Adrenal gland (tissue), 12 donors: ENCODE data around the gene KLHL2. TPM values are rescaled to one million over a fixed set of nuclear protein-coding genes. Genes with fewer than 3 reads are reported as not detected.

Experiments used
- DNase-seq, 7 donors: peaks; one replicate each; pipeline ENCODE4 v3.0.0-alpha.2; 2019 to 2020
- H3K27ac ChIP-seq, 5 donors: fragments of 200-600 bp; sonication (generic) in 4 of 5; 1 replicate in 3 of 5; 2 replicates in 2 of 5; pipeline versions ENCODE4 v1.5.1 to v1.8.0; 2016 to 2020; ENCODE audit warnings: mild to moderate bottlenecking in 1 of 5
- H3K27me3 ChIP-seq: fragments of 200-600 bp; 2 replicates; pipeline ENCODE4 v1.8.0; 2021
- H3K36me3 ChIP-seq, 2 donors: fragments of 200-600 bp; replicated peaks in 1 of 2; 1 replicate in 1 of 2; 2 replicates in 1 of 2; pipeline versions ENCODE4 v1.5.1 to v1.8.0; 2018 to 2022
- H3K4me1 ChIP-seq, 2 donors: fragments of 200-600 bp; replicated peaks in 1 of 2; 1 replicate in 1 of 2; 2 replicates in 1 of 2; pipeline versions ENCODE4 v1.5.1 to v1.8.0; 2018 to 2021
- H3K4me3 ChIP-seq, 4 donors: fragments of 200-600 bp; sonication (generic) in 3 of 4; one replicate each; pipeline ENCODE4 v1.5.1; 2016 to 2018
- H3K9me3 ChIP-seq, 3 donors: fragments of 200-600 bp; sonication (generic) in 1 of 3; replicated peaks in 1 of 3; 1 replicate in 2 of 3; 2 replicates in 1 of 3; pipeline versions ENCODE4 v1.5.1 to v1.8.0; 2016 to 2021
- POLR2A ChIP-seq, 2 donors: fragments of 450-650 bp; IDR thresholded peaks; one replicate each; pipeline ENCODE4 v1.6.1; 2017; ENCODE audit warnings: antibody characterized with exemption in 2 of 2, mild to moderate bottlenecking in 2 of 2, moderate library complexity in 1 of 2
- WGBS, 4 donors: extraction: QIAGEN DNeasy Blood & Tissue Kit in 2 of 4; methylation state at CpG; one replicate each; pipeline versions ENCODE4 v1.1.5 to v1.1.7; 2013 to 2017; 5-methylcytosine and 5-hydroxymethylcytosine counted together
- intact Hi-C, 2 donors: fragments of 100-400 bp; cut with DNase I; formaldehyde crosslinking; loops; one replicate each; pipeline versions ENCODE4 v1.14.1 to v1.15.0; 2022 to 2023
- polyA plus RNA-seq, 3 donors: library from polyadenylated mRNA; stranded (reverse); fragments of 200-250 nt in 2 of 3; fragments of 350-450 nt in 1 of 3; fragmentation: Illumina TruSeq in 1 of 3; extraction: RNeasy Lipid Tissue Mini Kit (QIAGEN cat#74804) in 1 of 3; gene quantifications; one replicate each; pipeline ENCODE4 v1.2.3, GENCODE V29; 2013 to 2014
- total RNA-seq, 9 donors: library from RNA; depleted of rRNA in 4 of 9; stranded (reverse); fragments of >200 nt in 4 of 9; fragments of 120-200 nt in 1 of 9; fragmentation: NEBNext Ultra II Directional in 1 of 9; extraction: Animal tissue kit (Norgen Biotek cat#: 25700) in 1 of 9; gene quantifications; one replicate each; pipeline versions ENCODE4 v1.1.0 to v1.2.4, GENCODE V29; 2013 to 2023
- TF ChIP-seq, protein P1 (sequence below), 6 experiments: fragments of 450-650 bp in 4 of 6; fragments of 200-600 bp in 2 of 6; sonication (generic) in 1 of 6; IDR thresholded peaks; 1 replicate in 5 of 6; 2 replicates in 1 of 6; pipeline versions ENCODE4 v1.5.1 to v1.8.0; 2016 to 2021; ENCODE audit warnings: antibody characterized with exemption in 6 of 6, mild to moderate bottlenecking in 2 of 6, moderate library complexity in 1 of 6
- donor health status: healthy with polysubstance abuse.
- donor health status: Bipolar disorder and iron deficiency.
- donor health status: DM: yes; HTN: yes; CAD: no.
- donor health status: DM: no; HTN: no; CAD: no.
- donor health status: DM: no; HTN: no; CAD: no.
- donor health status: DM: yes; HTN: yes; CAD: no.

Gene KLHL2
- total and polyA plus RNA-seq, 12 donors: 9.7 to 45.5 (median 25.2) TPM

DNA sequence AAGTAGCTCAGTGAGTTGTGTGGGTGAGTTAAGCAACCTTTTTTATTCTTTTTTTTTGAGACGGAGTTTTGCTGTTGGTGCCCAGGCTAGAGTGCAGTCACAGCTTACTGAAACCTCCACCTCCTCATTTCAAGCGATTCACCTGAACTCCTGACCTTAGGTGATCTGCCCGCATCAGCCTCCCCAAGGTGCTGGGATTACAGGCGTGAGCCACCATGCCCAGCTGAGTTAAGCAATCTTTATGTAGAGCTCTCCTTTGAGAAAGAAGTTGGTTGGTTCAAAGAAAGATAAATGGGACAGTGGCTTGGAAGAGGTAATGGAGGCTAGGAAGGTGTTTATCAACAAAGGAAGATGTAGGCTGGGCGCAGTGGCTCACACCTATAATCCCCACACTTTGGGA is 123.3 kb downstream of the KLHL2 start:
- no peak for DNase-seq
- Histone ChIP-seq H3K4me3 (no peak overlapping the region), H3K36me3 (no peaks in the 10 kb centered on the region), H3K9me3 (no peaks in the 10 kb centered on the region), H3K4me1 (peaks cover 16 to 46% of the 10 kb centered on the region in 2 donors), H3K27ac (no peak overlapping the region), H3K27me3 (no peaks in the 10 kb centered on the region)
- intact Hi-C loops: no loop called here
- TF ChIP-seq, protein P1, sequence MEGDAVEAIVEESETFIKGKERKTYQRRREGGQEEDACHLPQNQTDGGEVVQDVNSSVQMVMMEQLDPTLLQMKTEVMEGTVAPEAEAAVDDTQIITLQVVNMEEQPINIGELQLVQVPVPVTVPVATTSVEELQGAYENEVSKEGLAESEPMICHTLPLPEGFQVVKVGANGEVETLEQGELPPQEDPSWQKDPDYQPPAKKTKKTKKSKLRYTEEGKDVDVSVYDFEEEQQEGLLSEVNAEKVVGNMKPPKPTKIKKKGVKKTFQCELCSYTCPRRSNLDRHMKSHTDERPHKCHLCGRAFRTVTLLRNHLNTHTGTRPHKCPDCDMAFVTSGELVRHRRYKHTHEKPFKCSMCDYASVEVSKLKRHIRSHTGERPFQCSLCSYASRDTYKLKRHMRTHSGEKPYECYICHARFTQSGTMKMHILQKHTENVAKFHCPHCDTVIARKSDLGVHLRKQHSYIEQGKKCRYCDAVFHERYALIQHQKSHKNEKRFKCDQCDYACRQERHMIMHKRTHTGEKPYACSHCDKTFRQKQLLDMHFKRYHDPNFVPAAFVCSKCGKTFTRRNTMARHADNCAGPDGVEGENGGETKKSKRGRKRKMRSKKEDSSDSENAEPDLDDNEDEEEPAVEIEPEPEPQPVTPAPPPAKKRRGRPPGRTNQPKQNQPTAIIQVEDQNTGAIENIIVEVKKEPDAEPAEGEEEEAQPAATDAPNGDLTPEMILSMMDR (IDR thresholded peaks at IDR 0.05): no peak
- TF ChIP-seq POLR2A (IDR thresholded peaks at IDR 0.05): no peak
- 84 to 88% (median 86%) methylated on average over 5 of the region's 5 CpGs for WGBS, 4 donors

DNA sequence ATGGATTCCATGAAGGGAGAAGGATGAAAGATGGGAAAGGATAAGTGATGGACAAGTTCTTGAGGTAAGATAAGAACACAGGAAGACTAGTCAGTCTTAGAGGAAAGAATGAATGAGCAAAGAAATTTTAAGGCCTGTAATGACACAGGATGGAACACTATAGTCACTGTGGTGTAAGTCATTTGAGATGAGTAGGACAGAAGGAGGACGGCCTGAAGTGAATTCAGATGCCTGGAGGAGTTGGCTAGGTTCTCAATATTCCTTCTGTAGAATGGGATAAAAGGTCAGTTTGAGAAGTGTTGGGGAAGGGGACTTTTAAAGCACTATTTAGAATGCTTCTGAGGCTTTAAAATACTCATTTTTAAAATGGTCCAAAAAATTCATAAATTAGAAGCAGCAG is 124.0 kb downstream of the KLHL2 start:
- DNase-seq: no peak
- Histone ChIP-seq H3K4me3 (no peak overlapping the region), H3K4me1 (peaks cover 9 to 40% of the 10 kb centered on the region in 2 donors), H3K27ac (no peak overlapping the region), H3K9me3 (no peaks in the 10 kb centered on the region), H3K36me3 (no peaks in the 10 kb centered on the region), H3K27me3 (no peaks in the 10 kb centered on the region)
- intact Hi-C loops: no loop called here
- 76 to 87% (median 84%) methylated on average over 1 of the region's 1 CpG for whole genome bisulfite sequencing, 4 donors
- TF ChIP-seq, protein P1 (IDR thresholded peaks at IDR 0.05): peak in 1 of 6 experiments; percentile 8
- no peak for TF ChIP-seq POLR2A (IDR thresholded peaks at IDR 0.05)

DNA sequence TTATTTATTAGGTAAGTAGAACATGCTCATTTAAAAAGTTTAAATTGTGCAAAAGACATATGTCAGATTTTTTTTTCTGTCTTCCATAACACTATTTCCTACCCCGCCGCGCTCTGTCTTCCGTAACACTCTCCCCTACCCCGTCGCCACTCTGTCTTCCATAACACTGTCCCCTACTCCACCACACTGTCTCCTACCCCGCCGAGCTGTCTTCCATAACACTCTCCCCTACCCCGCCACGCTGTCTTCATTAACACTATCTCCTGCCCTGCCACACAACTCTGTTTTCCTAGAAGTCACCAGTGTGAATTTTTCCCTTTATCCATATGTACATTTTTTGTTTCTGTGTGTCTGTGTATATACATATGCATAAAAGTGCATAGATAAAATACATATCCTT is 124.5 kb downstream of the KLHL2 start:
- H3K9me3 ChIP-seq: no peaks in the 10 kb centered on the region
- TF ChIP-seq, protein P1 (IDR thresholded peaks at IDR 0.05): no peak
- no peak for TF ChIP-seq POLR2A (IDR thresholded peaks at IDR 0.05)
- WGBS, 4 donors: 89 to 93% (median 90%) methylated on average over 10 of the region's 10 CpGs

DNA sequence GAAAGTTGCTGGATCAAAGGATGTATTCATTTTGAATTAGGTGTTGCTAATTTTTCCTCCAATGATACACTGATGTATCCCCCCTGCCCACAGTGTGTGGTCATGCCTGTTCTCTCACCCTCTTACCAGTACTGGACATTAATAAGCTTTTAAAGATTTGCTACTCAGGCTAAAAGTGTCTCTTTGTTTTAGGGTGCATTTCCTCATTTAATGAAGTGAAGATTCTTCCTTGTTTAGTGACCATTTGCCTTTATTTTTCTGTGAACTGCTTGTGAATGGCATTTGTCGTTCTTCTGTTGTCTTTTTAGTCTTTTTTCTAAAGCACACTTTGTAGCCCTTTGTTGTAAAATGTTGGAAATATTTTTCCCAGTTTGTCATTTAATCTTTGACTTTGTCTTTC is 125.1 kb downstream of the KLHL2 start:
- Histone ChIP-seq H3K27me3 (no peaks in the 10 kb centered on the region), H3K4me1 (peaks cover 7 to 38% of the 10 kb centered on the region in 2 donors), H3K9me3 (no peaks in the 10 kb centered on the region), H3K36me3 (no peaks in the 10 kb centered on the region), H3K27ac (no peak overlapping the region), H3K4me3 (no peak overlapping the region)
- intact Hi-C loops: no loop called here
- TF ChIP-seq POLR2A (IDR thresholded peaks at IDR 0.05): no peak
- TF ChIP-seq, protein P1 (IDR thresholded peaks at IDR 0.05): no peak
- no peak for DNase-seq
- WGBS, 4 donors: 39 to 53% (median 50%) methylated on average over 1 of the region's 1 CpG

More for the DNA sequence above, 124.5 kb downstream of the KLHL2 start:
- no peak for DNase-seq
- intact Hi-C loops: no loop called here
- Histone ChIP-seq H3K36me3 (no peaks in the 10 kb centered on the region), H3K4me1 (peaks cover 7 to 38% of the 10 kb centered on the region in 2 donors), H3K27me3 (no peaks in the 10 kb centered on the region), H3K4me3 (no peak overlapping the region), H3K27ac (no peak overlapping the region)
